ENCODE results near the gene CHMP2A. TPM values are rescaled to one million over a fixed set of nuclear protein-coding genes. Genes with fewer than 3 reads are reported as not detected.

CHMP2A gene
- total and polyA plus RNA-seq, 10 of the 15 experiments (the other 5 are each of a cell fraction or from before 2014, with no cell fraction given): 69.5 to 172 (median 109) TPM

DNA sequence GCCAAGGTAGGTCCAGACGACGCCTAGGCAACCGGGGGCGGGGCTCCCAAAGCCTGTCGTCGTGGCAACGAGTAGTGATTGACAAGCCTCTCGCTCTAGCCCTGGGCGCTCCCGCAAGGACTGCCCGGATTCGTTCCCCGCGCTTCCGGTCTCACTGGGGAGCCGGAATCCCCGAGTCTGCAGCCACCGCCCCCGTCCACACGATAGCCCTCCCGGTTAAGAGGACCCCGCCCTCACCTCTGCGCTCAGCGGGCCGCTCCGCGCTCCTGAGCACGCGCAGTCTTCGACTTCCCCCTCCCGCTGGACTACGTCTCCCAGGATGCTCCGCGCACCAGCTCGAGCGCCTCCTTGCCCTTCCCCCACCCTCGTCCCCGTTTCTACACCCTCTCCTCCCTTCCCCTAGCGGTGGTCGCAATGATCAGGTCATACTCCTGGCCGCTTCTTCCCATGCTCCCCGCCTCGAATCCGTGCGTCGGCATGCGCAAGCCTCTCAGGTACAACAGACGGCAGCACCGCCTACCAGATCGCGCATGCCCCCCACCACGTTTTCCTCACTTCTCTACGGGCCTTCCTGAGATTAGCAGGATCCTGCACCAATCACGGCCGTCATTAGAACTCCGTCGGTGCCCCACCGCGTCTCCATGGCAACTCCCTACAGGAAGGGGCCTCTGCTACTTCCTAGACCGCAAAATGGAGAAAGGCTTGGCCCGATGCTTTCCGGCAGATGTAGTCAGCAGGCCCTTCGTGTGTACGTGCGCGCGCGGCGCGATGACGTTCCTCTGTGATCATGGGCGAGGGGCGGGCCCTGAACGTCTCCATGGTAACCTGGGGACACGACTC lies 18.1 kb upstream of the CHMP2A start, which contains the start of gene MZF1 (continued):
- TF ChIP-seq, protein P1, sequence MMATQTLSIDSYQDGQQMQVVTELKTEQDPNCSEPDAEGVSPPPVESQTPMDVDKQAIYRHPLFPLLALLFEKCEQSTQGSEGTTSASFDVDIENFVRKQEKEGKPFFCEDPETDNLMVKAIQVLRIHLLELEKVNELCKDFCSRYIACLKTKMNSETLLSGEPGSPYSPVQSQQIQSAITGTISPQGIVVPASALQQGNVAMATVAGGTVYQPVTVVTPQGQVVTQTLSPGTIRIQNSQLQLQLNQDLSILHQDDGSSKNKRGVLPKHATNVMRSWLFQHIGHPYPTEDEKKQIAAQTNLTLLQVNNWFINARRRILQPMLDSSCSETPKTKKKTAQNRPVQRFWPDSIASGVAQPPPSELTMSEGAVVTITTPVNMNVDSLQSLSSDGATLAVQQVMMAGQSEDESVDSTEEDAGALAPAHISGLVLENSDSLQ (IDR thresholded peaks at IDR 0.05): peak; percentile 99

DNA sequence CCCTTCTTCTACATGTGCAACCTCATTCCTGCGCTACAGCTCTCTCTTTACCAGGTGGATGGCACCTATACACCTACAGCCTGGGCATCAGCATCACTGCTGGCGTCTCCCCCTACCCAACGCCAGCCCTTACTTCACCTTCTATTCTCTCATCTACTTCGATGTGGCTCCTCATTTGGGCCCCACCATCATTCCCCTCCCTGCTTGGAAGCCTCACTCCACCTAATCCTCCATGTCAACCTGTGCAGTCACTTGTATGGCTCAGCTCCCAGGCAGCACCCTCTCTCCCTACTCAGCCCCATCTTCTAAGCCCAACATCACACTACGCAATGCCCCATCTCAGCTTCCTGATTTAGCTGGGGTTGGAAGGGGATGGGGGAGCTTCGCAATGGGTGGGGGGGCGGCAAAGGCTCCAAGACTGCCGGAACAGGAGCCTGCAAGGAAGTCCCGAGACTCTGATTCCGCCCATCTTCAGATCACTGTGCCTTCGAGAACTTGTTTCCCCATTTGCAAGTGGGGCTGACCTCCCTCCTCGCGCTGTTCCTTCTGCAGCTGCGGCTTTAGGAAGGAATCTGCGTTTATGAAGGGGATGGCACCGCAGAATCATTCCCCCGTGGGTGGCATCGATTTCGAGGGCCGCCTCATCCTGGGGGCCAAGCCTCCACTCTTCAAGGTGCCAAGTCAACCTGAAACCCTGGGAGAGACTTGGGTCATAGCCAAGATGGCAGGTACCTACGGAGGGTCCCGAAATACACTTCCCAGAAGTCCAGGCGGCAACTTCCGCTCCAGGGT lies 17.3 kb upstream of the CHMP2A start:
- Histone ChIP-seq H3K4me3 (peak overlapping the region; percentile 82), H3K27ac (ENCODE audit: control insufficient read depth, insufficient read depth) (peak overlapping the region; percentile 98), H4K20me1 (ENCODE audit: control insufficient read depth, insufficient read depth) (no peaks in the 10 kb centered on the region), H3K4me1 (ENCODE audit: control insufficient read depth, insufficient read depth, low read length) (peaks cover 9% of the 10 kb centered on the region), H3K36me3 (ENCODE audit: control insufficient read depth in 2 of 2, insufficient read depth in 2 of 2, low read length in 1 of 2) (peaks cover 2 to 3% of the 10 kb centered on the region in 2 experiments; a peak in 3 of 4 replicates), H3K4me2 (ENCODE audit: control insufficient read depth, insufficient read depth) (peak overlapping the region; percentile 81), H3K9me3 (replicated peaks; ENCODE audit: control insufficient read depth, insufficient read depth, low read length) (no peaks in the 10 kb centered on the region), H3K9ac (ENCODE audit: control insufficient read depth, insufficient read depth, low read length) (peak overlapping the region; percentile 29; the same call in 1 of the 2 replicates), H3K79me2 (ENCODE audit: control insufficient read depth, insufficient read depth, low read length) (peaks cover 5% of the 10 kb centered on the region), H3K27me3 (replicated peaks in 1 of 2; ENCODE audit: control insufficient read depth in 2 of 2, insufficient read depth in 2 of 2, low read length in 1 of 2) (no peaks in the 10 kb centered on the region), H2AFZ (ENCODE audit: control insufficient read depth, low read depth, low read length) (peak overlapping the region; percentile 70)
- BruUV-seq (replicated peaks): no TSS peak
- RAD21 ChIA-PET (ENCODE audit: unreplicated experiment): interaction anchor here (0.5 to 1.2 kb wide), 2 partner anchors 52 to 934 kb away, joined by 3 read pairs; no protein-coding TSS in a partner anchor
- intact Hi-C loops (cut with micrococcal nuclease; ENCODE audit: unreplicated experiment): loop anchor here (1.0 to 2.0 kb wide), 3 partner anchors 13 to 53 kb away; partner anchors contain the start of genes TRIM28 and ZBTB45
- FAIRE-seq: no peak
- in situ Hi-C loops (cut with MboI): no loop called here
- SMC1A ChIA-PET (ENCODE audit: uncharacterized antibody, unreplicated experiment): interaction anchor here (1.2 to 1.9 kb wide), 3 partner anchors 11 to 52 kb away, joined by 3 to 7 read pairs (median 5); partner anchors contain the start of gene ZBTB45
- CTCF ChIA-PET: interaction anchor here (0.8 to 1.6 kb wide), 4 partner anchors 9 to 58 kb away, joined by 3 to 5 read pairs (median 4); no protein-coding TSS in a partner anchor
- 33% methylated on average over 24 of the region's 24 CpGs for WGBS (ENCODE audit: insufficient coverage, insufficient replicate concordance, low lambda C conversion rate, missing lambda C conversion rate)
- POLR2A ChIA-PET: interaction anchor here (1.1 to 6.0 kb wide), 4 partner anchors 8 to 18 kb away, joined by 3 to 46 read pairs (median 6); partner anchors contain the start of genes CHMP2A and UBE2M
- no peak for ATAC-seq
- no peak for DNase-seq (ENCODE audit: low read depth, low spot score)
- TF ChIP-seq CREM (IDR thresholded peaks at IDR 0.05; ENCODE audit: low read depth): peak; percentile 54; the same call in 1 of the 2 replicates
- peak; percentile 92 for TF ChIP-seq YY1 (IDR thresholded peaks at IDR 0.05; ENCODE audit: low read depth, low read length)
- peak; percentile 81 for TF ChIP-seq HCFC1 (IDR thresholded peaks at IDR 0.05; ENCODE audit: low read length)
- TF ChIP-seq, protein P2, sequence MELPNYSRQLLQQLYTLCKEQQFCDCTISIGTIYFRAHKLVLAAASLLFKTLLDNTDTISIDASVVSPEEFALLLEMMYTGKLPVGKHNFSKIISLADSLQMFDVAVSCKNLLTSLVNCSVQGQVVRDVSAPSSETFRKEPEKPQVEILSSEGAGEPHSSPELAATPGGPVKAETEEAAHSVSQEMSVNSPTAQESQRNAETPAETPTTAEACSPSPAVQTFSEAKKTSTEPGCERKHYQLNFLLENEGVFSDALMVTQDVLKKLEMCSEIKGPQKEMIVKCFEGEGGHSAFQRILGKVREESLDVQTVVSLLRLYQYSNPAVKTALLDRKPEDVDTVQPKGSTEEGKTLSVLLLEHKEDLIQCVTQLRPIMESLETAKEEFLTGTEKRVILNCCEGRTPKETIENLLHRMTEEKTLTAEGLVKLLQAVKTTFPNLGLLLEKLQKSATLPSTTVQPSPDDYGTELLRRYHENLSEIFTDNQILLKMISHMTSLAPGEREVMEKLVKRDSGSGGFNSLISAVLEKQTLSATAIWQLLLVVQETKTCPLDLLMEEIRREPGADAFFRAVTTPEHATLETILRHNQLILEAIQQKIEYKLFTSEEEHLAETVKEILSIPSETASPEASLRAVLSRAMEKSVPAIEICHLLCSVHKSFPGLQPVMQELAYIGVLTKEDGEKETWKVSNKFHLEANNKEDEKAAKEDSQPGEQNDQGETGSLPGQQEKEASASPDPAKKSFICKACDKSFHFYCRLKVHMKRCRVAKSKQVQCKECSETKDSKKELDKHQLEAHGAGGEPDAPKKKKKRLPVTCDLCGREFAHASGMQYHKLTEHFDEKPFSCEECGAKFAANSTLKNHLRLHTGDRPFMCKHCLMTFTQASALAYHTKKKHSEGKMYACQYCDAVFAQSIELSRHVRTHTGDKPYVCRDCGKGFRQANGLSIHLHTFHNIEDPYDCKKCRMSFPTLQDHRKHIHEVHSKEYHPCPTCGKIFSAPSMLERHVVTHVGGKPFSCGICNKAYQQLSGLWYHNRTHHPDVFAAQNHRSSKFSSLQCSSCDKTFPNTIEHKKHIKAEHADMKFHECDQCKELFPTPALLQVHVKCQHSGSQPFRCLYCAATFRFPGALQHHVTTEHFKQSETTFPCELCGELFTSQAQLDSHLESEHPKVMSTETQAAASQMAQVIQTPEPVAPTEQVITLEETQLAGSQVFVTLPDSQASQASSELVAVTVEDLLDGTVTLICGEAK (IDR thresholded peaks at IDR 0.05; ENCODE audit: borderline replicate concordance): peak; percentile 91; the same call in 1 of the 2 replicates
- TF ChIP-seq, protein P3, sequence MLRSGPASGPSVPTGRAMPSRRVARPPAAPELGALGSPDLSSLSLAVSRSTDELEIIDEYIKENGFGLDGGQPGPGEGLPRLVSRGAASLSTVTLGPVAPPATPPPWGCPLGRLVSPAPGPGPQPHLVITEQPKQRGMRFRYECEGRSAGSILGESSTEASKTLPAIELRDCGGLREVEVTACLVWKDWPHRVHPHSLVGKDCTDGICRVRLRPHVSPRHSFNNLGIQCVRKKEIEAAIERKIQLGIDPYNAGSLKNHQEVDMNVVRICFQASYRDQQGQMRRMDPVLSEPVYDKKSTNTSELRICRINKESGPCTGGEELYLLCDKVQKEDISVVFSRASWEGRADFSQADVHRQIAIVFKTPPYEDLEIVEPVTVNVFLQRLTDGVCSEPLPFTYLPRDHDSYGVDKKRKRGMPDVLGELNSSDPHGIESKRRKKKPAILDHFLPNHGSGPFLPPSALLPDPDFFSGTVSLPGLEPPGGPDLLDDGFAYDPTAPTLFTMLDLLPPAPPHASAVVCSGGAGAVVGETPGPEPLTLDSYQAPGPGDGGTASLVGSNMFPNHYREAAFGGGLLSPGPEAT (IDR thresholded peaks at IDR 0.05; ENCODE audit: low read depth): 0 out of 2 replicates have a peak, but pooled peaks have one; percentile 22

Measured in GM12878 (cell line).